GM18867 (cell line): ENCODE data around the gene PYGM.
A peak's percentile ranks its signal among the peaks of the same experiment; 100 is the strongest.

Experiments used
- ATAC-seq: cut with Tn5 transposase; IDR thresholded peaks from one replicate; pipeline ENCODE4 v1.9.1; 2021; ENCODE audit warnings: mild to moderate bottlenecking, moderate library complexity; ENCODE audit not compliant: unreplicated experiment

The PYGM gene

GRCh38 chr11:64759722-64760719 lies at the start of gene PYGM:
TSS of gene PYGM (minus strand) at chr11:64759974. CDS start at chr11:64759898, 76 bp downstream.
- no peak for ATAC-seq

- no peak for ATAC-seq
Measured at GRCh38 chr11:64805481-64805880, 45.7 kb upstream of the PYGM start.

GRCh38 chr11:64804346-64805210 lies 44.8 kb upstream of the PYGM start:
- no peak for ATAC-seq

- ATAC-seq: no peak
Measured at GRCh38 chr11:64803846-64804345, 44.1 kb upstream of the PYGM start.

- ATAC-seq: peak; percentile 64
Measured at GRCh38 chr11:64803158-64803845, 43.5 kb upstream of the PYGM start, which contains the start of gene MAP4K2. TSS of gene MAP4K2 (minus strand) at chr11:64803214. CDS start at chr11:64803149, 65 bp downstream.

GRCh38 chr11:64802370-64803157 lies 42.8 kb upstream of the PYGM start:
- ATAC-seq: peak; percentile 21

- no peak for ATAC-seq
Measured at GRCh38 chr11:64801561-64802369, 42.0 kb upstream of the PYGM start.

GRCh38 chr11:64801158-64801464 lies 41.3 kb upstream of the PYGM start:
- ATAC-seq: no peak

- ATAC-seq: no peak
Measured at GRCh38 chr11:64800303-64801157, 40.8 kb upstream of the PYGM start.

- no peak for ATAC-seq
Measured at GRCh38 chr11:64799623-64800302, 40.0 kb upstream of the PYGM start.

- ATAC-seq: no peak
Measured at GRCh38 chr11:64799256-64799622, 39.5 kb upstream of the PYGM start.

GRCh38 chr11:64796757-64797541 lies 37.2 kb upstream of the PYGM start:
- no peak for ATAC-seq

- no peak for ATAC-seq
Measured at GRCh38 chr11:64796047-64796756, 36.4 kb upstream of the PYGM start.

GRCh38 chr11:64794526-64794925 lies 34.8 kb upstream of the PYGM start:
- ATAC-seq: no peak

- no peak for ATAC-seq
Measured at GRCh38 chr11:64793271-64794160, 33.7 kb upstream of the PYGM start.
